NOMO-1 (cell line): ENCODE measurements around the gene MAPK8IP3.
"Not testable (repeated sequence)": the region's sequence is repeated elsewhere in the genome, so short reads cannot be mapped to it uniquely, and the experiment has no call there.

ENCODE experiments used
- DNase-seq, 2 experiments: peaks; one replicate each; lab custom pipeline; 2025; ENCODE audit not compliant: unreplicated experiment in 2 of 2; lab: John Stamatoyannopoulos, UW

MAPK8IP3 gene

DNA sequence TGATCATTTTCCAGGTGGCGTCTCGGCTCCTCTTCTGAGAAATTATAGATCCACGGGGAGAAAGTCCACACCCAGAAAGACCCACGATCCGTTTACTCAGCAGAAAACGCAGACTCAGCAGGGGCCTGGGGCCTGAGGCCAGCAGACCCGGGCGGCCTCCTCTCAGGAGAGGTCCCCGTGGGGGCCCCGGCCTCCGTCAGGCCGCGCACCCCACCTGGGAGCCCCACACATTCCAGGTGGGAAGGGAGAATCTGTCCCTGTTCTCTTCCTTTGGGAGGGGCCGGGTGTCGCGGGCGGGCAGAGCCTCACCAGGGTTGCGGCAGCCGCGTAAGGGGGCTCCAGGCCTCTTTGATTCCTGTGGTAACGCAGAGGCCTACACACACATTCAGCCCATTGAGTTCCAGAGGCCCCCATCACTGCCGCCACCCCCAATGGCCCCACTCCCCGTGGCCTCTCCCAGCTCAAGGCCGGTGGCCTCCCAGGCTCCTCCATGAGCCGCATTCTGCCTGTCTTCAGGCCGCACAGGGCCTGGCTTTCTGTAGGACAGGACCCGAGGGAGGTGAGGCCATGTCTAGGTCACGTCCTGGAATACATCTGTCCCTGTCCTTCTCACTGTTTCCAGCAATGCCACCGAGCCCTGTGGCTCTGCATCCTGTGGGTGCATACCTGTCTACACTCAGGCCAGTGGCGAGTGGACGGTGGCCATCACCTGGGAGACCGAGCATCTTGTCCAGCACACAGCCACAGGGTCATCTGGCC is 89.1 kb downstream of the MAPK8IP3 start:
- DNase-seq: no peak

GRCh38 chr16:1799263-1799662 is 93.3 kb downstream of the MAPK8IP3 start:
- DNase-seq: not testable (repeated sequence)

GRCh38 chr16:1800701-1801100 is 94.7 kb downstream of the MAPK8IP3 start:
- no peak for DNase-seq

DNA sequence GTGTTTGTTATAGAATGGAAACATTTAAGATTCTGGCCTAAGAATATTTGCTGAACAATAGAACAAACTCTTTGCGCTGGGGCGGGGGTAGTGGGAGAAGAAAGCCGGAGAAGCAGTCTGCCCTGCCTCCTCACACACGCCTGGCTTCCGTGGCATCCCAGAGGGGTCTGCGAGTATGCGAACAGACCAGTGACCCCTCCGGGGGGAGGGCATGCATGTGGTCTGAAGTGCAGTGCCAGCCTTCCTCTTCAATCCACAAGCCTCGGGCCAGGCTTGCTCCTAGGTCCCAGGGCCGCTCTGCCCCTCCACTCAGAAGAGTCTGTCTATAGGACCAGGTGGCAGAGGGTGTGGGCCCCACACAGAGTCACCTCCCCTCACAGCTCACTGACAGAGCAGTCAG is 101.6 kb downstream of the MAPK8IP3 start:
- DNase-seq: no peak

DNA sequence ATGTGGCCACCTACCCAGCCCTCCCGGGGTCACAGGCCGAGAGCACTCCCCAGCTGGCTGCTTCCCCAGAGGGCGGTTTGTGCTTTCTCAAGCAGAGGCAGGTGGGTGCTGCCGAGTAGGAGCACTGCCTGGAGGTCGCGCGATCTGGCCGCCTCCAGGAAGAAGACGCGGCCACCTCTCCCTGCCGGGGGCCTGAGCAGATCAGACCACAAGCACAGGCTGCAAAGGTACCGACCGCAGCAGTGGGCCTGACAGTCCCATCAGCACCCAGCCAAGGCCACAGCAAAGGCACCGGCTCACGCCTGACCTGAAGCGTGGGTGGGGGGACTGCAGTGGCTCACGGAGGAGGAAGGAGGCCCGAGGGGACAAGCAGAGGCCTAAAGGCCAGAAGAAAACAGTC is 102.7 kb downstream of the MAPK8IP3 start:
- DNase-seq: no peak

DNA sequence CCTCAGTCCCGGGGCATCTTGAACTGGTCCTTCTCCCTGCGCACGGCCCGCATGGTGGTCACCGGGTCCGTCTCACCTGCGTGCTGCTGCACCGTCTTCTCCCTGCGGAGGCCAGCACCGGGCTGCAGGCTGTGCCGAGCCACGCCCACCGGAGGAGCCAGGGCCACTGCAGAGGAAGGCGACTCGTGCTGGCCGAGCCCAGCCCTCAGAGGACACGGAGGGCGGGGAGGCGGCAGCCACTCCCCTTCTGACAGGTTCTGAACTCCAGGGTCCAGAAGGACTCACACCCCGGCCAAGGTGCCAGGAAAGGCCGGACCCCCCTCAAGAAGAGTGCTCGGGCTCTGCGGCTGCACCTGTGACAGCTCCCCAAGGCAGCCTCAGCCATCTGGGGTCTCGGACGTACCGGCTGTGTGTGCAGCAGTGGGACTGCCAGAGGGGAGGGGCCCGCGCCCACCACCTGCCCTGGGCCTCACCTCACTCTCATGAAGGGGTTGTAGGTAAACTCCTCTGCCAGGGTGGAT is 103.3 kb downstream of the MAPK8IP3 start:
- no peak for DNase-seq

DNA sequence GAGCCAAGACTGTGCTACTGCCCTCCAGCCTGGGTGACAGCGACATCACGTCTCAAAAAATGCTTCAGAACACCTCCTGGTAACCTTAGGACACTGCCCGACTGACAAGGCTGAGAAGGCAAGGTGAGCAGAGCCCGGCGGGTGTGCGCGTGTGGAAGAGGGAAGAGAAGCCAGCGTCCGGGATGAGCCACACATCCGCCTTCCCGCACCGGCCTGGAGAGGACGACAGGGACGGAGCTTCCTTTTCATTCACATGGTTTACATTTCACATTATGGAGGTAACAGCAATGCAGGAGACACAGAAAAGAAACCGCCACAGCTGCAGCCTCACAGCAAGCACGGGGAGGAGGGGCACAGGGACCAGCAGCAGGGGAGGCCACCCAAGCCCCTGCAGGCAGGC is 104.1 kb downstream of the MAPK8IP3 start:
- DNase-seq: no peak

DNA sequence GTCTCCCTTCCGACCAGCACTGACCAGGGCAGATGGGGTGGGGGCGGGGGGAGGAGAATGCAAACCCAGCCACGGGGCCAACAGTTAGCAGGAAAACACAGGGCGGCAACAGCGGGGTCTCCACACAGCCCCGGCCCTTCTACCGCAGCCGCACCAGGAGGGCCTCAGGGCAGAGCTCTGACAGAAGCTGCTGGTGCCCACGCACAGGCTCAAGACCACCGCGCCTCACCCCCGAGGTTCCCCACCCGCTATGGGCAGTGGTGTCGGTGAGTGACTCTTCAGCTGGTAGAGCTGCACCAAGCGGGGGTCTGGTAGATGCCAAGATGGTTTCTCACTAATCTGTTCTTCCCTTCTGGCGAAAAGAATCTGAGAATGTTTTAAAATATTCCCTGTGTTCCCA is 104.5 kb downstream of the MAPK8IP3 start:
- no peak for DNase-seq

DNA sequence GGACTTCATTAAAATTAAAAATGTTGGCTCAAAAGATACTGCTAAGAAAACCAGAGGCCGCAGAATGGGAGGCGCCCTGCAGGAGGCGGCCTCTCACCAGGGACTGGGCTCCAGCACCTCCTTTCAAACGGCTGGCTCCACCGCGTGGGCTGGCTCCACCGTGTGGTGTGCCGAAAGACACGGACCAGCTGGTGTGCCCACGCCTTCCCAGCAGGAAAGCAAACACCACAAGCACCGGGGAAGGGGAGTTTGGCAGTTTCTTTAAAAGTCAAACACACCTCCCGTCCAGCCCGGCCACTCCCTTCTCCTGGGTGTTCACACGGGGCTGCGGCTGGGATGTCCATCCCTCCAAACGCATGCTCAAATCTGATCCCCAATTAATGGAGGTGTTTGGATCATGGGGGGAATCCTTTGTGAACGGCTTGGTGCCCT is 106.8 kb downstream of the MAPK8IP3 start:
- no peak for DNase-seq

DNA sequence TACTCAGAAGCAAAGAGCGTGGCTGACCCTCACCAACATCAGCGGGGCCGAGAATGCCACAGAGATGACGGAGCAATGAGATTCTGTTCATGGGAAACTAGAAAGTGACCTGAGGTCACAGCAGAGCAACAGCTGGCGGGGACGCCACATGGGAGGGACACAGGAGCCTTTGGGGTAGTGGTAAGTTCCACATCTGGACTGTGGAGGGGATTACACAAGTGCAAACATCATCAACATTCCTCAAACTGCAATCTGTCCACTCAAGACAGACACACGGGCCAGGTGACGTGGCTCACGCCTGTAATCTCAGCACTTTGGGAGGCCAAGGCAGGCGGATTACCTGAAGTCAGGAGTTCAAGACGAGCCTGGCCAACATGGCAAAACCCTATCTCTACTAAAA is 109.5 kb downstream of the MAPK8IP3 start:
- no peak for DNase-seq

DNA sequence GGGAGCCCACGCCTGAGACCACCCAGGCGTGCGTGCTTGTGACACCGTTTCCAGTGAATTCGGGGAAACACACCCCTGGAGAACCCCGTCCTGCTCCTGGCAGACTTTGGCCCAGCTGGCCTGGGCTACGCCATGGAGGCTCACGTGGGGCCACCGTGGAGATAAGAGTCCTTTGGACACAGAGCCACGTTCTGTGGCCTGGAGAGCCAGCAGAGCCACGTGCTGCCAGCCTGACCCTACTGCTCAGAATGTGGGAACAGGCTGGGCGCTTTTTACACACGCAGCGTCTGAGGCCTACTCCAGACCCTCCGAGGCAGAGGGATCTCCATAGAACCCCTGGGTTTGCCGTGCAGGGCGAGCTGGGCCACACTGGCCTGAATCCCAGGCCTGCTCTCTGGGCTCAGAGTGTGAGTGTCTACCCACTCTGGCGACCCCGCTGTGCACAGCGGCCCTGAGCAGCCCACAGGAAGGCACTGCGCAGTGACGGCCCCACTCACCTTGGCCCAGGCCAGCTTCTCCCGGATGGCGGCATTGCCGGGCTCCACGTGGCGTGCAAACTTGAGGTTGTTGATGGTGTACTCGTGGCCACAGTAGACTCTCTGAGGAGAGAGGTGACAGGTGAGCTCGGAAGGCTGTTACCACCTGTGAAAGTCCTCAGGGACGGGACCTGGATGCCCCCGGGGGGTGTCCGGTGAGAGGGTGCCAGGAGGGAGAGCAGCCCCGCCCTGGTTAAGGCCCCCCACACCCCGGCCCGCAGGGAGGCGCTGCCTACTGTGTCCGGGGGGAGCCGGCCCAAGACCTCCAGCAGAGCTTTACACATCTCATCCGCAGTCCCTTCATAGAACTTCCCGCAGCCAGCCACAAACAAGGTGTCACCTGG is 110.6 kb downstream of the MAPK8IP3 start:
- DNase-seq: no peak

- DNase-seq: no peak
Measured at GRCh38 chr16:1817276-1817589, 111.2 kb downstream of the MAPK8IP3 start.

DNA sequence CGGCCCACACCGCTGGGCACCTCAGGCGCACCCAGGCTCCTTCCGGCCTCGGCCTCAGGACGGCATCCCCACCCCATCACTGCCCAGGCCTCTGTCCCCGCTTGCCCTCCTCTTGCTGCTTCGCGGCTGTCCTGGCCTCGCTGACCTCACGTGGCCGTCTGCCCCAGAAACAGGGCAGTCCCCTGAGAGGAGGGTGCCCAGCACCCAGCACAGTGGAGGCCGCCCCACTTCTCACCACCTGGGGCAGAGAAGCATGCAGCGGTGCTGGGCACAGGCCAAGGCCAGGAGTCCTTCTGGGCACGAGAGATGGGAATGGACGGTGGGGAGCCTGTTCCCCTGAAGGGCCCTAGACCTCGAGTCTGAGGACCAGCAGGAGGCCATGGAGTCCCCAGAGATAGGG is 111.7 kb downstream of the MAPK8IP3 start:
- no peak for DNase-seq

DNA sequence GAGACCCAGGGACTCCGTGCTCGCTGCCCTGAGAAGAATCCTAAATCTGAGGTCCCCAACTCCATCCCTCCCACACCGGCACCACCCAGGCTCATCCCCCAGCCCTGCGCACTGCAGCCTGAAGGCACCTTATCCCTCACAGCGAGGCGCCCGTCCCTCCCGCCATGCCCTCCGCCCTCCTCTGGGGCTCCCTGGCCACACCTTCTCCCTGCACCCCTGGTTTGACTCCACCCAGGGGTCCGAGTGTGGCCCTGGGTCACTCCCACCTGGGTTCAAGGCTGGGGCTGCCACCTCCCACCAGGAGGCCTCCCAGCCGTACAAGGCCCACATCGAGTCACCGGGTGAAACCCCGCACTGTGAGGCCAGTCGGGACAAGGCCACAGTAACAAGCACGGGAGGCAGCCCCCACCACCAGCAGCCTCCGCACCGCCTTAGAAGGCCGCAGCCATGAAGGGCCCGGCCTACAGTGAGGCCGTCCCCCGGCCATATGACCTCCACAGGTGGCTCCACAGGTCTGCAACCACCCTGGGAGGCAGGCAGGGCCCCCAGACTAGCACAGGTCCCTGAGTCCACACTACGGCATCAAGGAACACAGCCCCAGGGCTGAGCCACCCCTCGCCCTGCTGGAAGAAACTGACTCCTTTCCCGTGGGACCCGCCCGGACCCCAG is 112.3 kb downstream of the MAPK8IP3 start:
- no peak for DNase-seq

DNA sequence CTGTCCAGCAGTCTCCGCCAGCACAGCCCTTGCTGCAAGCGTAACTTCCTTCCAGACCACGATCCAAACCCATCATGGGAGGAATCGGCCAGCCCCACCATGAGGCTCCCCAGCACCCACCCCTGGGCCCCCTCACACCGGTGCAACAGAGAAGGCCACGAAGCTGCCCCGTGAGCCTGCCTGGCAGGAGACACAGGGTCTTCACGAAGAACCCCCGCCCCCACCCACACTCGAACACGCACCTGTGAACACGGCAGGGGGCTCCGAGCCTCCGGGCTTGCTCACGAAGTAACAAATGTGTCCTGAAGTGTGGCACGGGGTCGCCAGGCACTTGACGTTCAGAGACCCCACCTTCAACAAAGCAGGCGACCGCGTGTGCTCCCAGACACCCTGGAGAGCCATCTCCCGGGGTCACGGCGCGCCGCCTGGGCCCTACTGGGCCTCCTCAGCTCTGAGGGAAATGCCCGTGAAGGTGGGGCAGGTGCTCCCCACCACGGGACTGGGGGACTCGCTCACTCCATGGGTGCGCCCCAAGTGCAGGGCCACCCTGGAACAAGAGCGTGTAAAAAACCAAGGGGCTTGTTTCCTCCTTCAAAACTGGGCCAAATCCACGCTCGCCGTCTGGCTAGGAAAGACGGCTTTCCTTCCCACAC is 113.0 kb downstream of the MAPK8IP3 start:
- DNase-seq: no peak

DNA sequence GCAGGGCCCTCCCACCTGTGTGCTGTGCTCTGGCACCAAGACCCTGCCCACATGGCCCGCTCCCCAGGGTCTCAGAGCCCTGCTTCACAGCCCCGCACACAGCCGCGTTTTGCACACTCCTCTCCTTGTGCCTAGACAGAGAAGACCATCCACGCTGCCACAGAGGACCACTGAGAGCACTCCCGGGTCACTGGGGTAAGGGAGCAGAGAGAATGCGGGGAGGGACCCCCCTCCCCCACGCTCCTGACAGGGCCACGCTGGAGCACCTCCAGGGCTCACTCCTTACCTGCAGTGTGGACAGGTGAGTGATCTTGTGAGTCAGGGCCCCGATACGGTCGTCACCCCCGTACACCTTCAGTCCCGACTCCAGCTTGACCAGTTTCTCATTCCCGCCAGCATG is 113.6 kb downstream of the MAPK8IP3 start:
- DNase-seq: no peak
